Posterior cingulate gyrus (tissue), 11 donors: ENCODE data around the gene PPIL1.
A peak's percentile ranks its signal among the peaks of the same experiment; 100 is the strongest.

Source experiments
- DNase-seq, 10 donors: peaks; one replicate each; pipeline versions ENCODE4 v3.0.0 to v3.0.0-alpha.2; 2020 to 2021; ENCODE audit warnings: mixed read lengths in 3 of 10
- intact Hi-C: fragments of 100-400 bp; cut with DNase I; formaldehyde crosslinking; loops from one replicate; pipeline ENCODE4 v1.15.1; 2023

PPIL1 gene

GRCh38 chr6:36890112-36890663 is 15.6 kb upstream of the PPIL1 start:
- intact Hi-C loops = no loop called here
- DNase-seq = no peak

- no peak for DNase-seq
- intact Hi-C loops = loop anchor here (10.0 kb wide), 1 partner anchor 286 kb away; the partner anchor contains the start of gene PIM1
Observed at GRCh38 chr6:36888654-36889481, 14.3 kb upstream of the PPIL1 start.

- DNase-seq = no peak
- intact Hi-C loops = loop anchor here (10.0 kb wide), 1 partner anchor 287 kb away; the partner anchor contains the start of gene PIM1
Observed at GRCh38 chr6:36888115-36888643, 13.6 kb upstream of the PPIL1 start.

GRCh38 chr6:36886950-36887618 is 12.5 kb upstream of the PPIL1 start:
- DNase-seq = no peak
- intact Hi-C loops = loop anchor here (10.0 kb wide), 1 partner anchor 288 kb away; the partner anchor contains the start of gene PIM1

GRCh38 chr6:36885461-36886401 is 11.1 kb upstream of the PPIL1 start, which contains the start of gene C6orf89:
Gene C6orf89 (plus strand): TSS chr6:36885952. CDS start chr6:36899445, 13,493 bp downstream.
- intact Hi-C loops = loop anchor here (1.0 to 10.0 kb wide), 2 partner anchors 94 to 289 kb away; partner anchors contain the start of gene PIM1
- DNase-seq = peak; percentile 97 to 100 (median 98)

- intact Hi-C loops = loop anchor here (1.0 to 10.0 kb wide), 2 partner anchors 95 to 290 kb away; partner anchors contain the start of gene PIM1
- no peak for DNase-seq
Observed at GRCh38 chr6:36884610-36885009, 10.0 kb upstream of the PPIL1 start.

- intact Hi-C loops = no loop called here
- no peak for DNase-seq
Observed at GRCh38 chr6:36875250-36875633, 639 bp upstream of the PPIL1 start.

GRCh38 chr6:36873612-36874442 is 776 bp downstream of the PPIL1 start:
- peak in 2 of 10 donors; percentile 36 to 79 for DNase-seq
- intact Hi-C loops = no loop called here

- intact Hi-C loops = no loop called here
- DNase-seq = no peak
Observed at GRCh38 chr6:36873115-36873514, 1.5 kb downstream of the PPIL1 start.

- DNase-seq = no peak
- intact Hi-C loops = no loop called here
Observed at GRCh38 chr6:36871686-36872085, 2.9 kb downstream of the PPIL1 start.

GRCh38 chr6:36867471-36868224 is 7.0 kb downstream of the PPIL1 start:
- DNase-seq = no peak
- intact Hi-C loops = no loop called here

GRCh38 chr6:36865835-36866234 is 8.8 kb downstream of the PPIL1 start:
- no peak for DNase-seq
- intact Hi-C loops = no loop called here

GRCh38 chr6:36863670-36864540 is 10.7 kb downstream of the PPIL1 start:
- no peak for DNase-seq
- intact Hi-C loops = no loop called here

- intact Hi-C loops = no loop called here
- DNase-seq = no peak
Observed at GRCh38 chr6:36862848-36863382, 11.7 kb downstream of the PPIL1 start.

- DNase-seq = no peak
Observed at GRCh38 chr6:36862164-36862847, 12.3 kb downstream of the PPIL1 start.

GRCh38 chr6:36860126-36860525 is 14.5 kb downstream of the PPIL1 start:
- intact Hi-C loops = no loop called here
- DNase-seq = no peak

More at GRCh38 chr6:36862164-36862847, 12.3 kb downstream of the PPIL1 start:
- intact Hi-C loops = no loop called here
